HL-60/S4 (cell line): ENCODE results near the gene DGCR2.

Experiments used
- in situ Hi-C: fragments of 300-500 bp; cut with MboI; formaldehyde crosslinking; loops from 2 replicates; pipeline ENCODE4 v1.14.3; 2022; ENCODE audit warnings: low sequenced_read_pairs

The DGCR2 gene

DNA sequence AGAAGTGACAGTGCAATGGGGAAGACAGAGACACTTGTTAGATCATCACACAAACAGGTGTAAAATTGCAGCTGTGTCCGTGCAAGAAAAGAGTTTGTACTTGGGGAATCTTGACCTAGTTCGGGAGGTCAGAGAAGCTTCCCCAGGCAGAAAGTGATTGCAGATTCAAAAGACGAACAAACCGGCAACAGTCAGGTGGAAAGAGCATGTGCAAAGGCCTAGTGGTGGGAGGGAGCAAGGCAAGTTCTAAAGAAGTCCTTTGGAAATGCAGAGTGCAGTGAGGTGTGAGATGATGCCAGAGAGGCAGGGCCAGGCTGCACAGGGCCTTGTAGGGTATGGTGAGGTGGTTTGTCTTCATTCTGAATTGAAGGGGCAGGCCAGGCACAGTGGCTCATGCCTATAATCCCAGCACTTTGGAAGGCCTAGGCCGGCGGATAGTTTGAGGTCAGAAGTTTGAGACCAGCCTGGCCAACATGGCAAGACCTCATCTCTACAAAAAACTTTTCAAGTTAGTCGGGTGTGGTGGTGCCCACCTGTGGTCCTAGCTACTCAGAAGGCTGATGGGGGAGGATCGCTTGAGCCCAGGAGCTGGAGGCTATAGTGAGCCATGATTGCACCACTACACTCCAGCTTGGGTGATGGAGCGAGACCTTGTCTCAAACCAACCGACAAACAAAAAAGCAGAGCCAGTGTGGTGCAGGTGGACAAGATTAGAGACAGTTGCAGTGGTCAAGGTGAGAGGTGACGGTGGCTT lies 24.2 kb upstream of the DGCR2 start:
- in situ Hi-C loops: no loop called here

DNA sequence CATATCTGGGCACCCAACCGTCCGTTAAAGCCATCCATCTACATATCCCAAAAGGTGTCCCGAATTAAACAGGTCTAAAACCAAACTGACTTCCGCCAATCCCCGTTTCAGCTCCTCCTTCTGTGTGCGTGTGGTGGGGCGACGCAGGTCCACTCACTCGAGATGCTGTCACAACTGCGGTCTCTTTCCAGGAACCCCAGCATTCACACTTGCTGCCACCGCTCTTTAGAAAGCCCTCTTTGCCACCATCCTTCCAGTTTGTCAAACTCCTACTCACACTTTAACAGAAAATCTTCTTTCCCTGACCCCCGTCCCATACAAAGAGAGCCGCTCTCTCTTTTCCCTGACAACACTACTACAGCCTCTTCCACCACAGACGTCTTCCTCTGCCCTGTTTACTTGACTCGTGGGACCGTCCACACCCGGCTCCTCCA lies 21.8 kb upstream of the DGCR2 start:
- in situ Hi-C loops: no loop called here

DNA sequence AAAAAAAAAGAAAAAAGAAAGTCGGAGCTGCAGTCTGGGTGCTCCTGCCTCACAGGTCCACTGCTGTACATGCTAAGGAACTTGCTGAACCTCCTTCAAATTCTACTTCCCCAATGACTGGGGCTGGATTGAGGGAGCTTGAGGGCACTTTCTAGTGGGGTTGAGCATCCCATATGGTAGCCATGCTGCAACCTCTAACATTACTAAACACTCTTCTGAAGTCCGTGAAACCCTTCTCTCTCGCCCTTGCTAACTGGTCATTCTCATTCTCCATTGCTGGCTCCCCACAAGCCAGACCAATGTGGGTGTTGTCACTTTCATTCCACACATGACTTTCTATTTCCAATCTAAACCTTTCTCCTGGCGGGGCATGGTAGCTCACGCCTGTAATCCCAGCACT lies 21.0 kb upstream of the DGCR2 start:
- in situ Hi-C loops: no loop called here

DNA sequence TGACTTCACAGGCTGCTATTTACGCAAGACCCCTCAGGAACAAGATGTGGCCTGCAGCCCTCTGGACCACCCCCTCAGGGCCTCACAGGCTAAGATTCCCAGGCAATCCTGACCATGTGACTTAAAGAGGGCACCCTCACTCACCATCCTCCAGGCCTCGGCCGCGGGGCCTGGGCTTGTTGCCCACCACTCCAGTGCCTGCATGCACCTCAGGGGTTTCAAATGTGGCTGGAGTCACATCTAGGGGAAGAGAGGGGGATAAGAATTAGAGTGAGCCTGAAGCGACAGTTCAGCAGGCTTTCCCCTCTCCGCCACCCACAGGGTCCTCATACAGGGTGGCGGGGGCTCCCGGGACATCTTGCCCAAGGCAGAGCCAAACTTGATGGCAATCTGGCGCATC lies 20.2 kb upstream of the DGCR2 start:
- in situ Hi-C loops: no loop called here

DNA sequence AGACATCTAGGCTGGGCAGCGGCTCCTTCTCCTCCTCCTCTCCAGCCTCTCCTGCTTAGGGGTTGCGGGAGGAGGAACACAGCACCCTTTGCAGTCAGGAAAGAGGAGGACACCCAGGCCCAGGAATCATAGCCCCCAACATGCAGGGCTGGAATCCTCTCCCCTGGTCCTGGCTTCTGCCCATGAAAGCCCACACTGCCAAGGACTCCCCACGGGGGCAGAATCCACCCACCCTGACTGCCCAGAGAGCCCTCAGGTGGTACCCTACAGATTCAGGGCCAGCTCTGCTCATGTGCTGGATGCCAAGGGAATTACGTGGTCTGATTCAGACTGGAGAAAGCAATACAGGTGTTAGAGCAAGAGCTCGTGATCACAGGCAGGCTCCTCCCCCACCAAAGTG lies 17.8 kb upstream of the DGCR2 start:
- in situ Hi-C loops: no loop called here

DNA sequence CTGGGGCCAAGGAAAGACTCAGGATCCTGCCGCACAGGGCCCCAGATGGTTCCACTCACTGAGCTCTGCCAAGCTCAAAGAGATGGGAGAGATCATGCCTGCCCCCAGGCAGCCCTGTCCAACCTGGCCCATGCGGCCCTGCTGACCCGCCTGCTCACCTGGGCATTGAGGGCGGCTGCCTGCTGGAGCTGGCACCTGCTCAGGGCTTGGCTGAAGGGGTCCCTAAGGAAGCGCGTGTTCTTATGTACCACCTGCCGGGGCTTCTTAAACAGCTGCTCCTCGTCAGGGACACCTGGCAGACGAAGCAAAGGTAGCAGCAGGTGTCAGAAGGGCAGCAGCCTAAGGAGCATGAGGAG lies 16.8 kb upstream of the DGCR2 start:
- in situ Hi-C loops: no loop called here

DNA sequence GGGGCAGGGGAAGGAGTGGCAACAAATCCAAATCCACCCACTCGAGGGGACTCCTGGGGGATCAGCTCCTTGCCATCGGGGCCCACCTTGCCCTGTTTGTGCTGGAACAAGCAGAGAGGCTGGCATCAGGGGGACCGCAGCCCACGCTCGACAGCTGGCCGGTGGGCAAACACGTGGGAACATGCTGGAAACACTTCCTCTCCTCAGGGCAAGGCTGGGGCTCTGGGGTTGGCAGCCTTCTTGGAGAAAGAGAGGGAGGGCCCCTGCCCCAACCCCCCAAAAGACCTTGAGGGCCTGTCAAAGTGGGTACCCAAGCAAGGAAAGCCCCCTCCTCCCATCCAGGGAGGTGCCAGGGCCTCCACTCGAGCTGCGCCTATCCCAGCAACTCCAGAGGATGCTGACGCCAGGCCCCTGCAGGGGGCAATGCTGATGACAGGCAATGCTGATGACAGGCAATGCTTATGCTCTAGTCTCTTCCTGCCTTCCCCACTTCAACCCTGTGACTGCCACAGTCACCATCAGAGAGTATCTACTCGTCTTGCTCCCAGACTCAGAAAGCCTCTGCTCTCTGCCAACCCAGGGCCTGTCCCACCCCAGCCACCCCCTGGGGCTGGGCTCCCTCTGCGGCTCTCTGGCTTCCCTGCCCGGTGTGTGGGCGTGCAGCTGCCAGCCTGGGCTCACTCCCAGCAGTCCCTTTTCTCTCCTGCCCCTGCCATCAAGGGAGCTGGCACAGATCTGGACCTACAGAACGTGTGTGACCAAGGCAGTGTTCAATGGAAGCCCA lies 16.2 kb upstream of the DGCR2 start:
- in situ Hi-C loops: no loop called here

DNA sequence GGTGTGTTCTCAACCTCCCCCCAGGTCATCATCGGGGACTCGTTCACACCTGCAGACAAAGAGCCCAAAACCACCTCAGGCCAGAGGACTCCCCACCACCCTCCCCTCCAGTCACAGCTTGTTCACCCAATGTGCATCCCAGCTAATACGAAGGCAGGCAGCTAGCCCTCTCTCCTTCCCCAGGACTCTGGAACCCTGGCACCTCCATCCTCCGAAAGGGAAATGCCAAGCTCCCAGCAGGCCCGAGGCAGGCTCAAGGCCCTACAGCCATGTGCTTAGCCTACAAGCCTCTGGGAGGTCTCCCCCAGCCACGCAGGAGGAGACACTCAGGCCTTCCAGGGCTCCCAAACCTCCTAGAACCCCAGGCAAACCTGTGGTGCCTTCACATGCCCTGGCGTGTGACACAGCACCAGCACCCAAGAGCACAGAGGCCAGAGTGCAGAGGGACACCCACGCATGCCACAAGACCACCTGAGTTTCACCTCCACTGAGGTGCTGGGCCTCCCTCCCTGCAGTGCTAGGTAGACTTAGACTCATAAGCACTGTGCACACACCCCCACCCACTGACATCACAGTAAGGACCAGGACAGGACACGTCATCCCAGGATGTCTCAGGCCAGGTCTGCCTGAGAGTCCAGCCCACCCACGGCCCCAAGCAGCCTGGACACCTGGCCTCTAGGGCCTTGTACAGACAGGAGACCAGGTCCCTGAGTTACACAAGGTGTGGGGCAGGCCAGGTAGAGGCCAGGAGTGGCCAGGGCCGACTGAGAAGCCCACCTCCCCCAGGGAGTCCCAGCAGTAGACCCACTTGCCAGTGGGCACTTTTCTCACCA lies 15.4 kb upstream of the DGCR2 start:
- in situ Hi-C loops: no loop called here

DNA sequence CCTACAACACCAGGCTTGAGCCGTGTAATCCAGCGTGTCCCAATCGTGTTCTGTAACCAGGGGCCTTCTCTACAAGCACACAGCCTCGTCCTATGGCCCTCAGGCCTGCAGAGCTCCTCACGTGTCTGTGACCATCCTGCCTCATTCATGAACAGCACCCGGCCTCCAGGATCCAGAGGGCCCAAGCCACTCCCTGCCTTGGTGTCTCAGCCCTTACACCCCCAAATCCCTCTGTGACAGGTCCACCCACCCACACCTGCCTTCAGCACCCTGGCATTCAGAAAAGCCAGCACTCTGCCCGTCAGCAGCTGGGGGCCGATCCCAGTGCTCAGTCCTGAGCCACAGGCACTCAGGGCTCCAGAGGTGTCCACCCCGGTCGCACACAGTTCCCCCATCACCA lies 14.7 kb upstream of the DGCR2 start:
- in situ Hi-C loops: no loop called here

DNA sequence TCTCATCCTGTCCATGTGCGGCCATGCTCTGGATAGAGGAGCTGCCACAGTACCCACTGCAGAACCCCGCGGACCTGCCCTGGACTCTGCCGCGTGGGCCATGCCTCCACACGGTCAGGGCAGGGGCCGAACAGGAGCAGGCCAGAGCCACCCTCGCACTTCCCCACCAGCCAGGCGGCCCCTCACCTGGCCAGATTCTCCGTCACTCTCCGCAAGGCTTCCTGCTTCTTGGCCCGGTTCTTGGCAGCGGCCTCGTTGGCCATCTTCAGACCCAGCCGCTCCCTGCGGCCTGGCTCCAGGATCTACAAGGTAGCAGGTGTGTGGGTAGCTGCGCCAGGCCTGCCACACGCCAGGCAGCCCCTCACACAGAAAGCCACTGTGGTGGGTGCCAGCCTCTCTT lies 12.7 kb upstream of the DGCR2 start:
- in situ Hi-C loops: no loop called here

DNA sequence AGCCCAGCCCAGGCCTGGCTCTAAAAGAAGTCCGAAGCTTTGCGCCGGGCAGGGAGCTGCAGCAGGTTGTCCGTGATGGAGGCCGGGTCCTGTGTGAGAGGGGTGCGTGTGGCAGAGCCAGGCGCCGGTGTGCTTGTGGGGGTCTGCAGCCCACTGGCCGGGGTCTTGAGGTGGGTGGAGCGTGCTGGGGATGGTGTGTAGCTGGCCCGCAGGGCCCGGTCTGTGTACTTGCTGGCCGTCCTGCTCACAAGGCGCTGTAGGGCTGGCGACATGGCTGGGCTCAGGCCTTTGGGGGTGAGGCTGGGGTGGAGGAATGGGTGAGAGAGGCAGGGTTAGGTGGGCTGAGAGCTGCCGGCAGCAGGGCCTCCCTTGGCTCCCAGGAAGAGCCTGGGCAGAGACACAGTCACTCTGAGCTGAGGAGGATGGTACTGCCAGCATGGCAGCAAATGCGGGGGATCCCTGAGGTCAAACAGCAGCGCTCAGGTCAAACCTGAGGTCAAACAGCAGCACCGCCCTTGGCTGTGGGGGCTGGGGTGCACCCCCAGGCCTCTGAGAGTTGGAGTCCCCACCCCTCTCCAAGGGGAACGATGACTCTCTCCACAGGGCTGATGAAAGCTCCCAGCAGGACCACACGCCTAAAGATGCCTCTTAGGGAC lies 12.1 kb upstream of the DGCR2 start:
- in situ Hi-C loops: no loop called here

DNA sequence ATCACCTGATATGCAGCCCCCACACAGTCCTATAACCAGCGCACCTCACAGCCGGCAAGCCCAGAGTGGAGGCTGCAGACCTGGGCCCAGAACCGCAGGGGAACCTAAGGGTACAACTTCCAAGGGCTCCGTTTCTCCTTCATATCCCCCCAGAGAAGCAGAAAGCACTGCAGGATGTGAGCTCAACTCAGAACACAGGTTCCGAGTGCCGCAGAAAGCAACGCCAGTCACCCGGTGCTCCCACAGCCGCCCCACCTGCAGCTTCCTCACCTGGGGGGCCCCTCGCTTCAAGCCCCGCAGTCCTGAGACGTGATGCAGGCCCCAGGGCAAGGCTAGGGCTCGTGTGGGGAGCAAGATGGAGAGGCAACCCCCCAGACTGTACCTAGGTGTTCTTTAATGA lies 11.3 kb upstream of the DGCR2 start:
- in situ Hi-C loops: no loop called here

DNA sequence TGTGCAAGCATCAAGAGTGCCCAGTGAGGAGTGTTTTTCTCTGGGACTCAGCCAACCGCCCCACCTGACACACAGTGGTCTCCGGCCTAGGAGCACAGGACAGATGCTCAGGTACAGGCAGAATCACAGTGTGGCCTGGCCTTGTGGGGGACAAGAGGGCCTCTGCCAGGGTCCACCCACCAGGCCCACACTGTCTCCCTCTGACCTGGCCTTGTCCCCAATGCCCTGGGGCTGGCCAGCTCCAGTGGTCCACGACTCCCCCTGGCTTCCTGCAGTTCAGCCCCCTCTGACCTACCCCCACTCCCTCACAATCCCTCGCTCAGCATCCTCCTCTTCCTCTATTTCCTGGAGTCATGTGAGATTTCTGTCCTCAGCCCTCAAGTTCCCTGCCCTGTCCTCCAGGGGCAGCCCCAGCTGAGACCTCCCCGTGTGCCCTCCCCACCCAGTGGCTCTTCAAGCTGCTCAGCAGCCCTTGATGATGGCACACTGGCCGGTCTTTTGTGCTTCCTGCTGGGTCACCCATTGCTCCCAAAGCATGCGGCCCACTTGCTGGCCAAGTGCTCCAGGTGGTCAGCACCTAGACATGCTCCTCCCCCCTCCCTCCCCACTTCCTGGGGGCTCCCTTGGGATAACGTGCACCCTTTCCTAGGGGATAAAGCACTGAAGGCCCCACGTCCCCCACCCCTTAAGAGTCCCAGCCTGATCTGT lies 10.6 kb upstream of the DGCR2 start:
- in situ Hi-C loops: no loop called here

DNA sequence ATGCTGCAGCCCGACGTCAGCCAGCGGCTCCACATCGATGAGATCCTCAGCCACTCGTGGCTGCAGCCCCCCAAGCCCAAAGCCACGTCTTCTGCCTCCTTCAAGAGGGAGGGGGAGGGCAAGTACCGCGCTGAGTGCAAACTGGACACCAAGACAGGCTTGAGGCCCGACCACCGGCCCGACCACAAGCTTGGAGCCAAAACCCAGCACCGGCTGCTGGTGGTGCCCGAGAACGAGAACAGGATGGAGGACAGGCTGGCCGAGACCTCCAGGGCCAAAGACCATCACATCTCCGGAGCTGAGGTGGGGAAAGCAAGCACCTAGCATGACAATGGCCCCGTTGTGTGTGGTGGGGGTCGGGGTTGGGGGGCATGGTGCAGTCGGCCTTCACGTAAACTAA lies 9.9 kb upstream of the DGCR2 start:
- in situ Hi-C loops: no loop called here

DNA sequence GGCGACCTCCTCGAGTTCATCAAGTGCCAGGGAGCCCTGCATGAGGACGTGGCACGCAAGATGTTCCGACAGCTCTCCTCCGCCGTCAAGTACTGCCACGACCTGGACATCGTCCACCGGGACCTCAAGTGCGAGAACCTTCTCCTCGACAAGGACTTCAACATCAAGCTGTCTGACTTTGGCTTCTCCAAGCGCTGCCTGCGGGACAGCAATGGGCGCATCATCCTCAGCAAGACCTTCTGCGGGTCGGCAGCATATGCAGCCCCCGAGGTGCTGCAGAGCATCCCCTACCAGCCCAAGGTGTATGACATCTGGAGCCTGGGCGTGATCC lies 9.4 kb upstream of the DGCR2 start:
- in situ Hi-C loops: no loop called here

DNA sequence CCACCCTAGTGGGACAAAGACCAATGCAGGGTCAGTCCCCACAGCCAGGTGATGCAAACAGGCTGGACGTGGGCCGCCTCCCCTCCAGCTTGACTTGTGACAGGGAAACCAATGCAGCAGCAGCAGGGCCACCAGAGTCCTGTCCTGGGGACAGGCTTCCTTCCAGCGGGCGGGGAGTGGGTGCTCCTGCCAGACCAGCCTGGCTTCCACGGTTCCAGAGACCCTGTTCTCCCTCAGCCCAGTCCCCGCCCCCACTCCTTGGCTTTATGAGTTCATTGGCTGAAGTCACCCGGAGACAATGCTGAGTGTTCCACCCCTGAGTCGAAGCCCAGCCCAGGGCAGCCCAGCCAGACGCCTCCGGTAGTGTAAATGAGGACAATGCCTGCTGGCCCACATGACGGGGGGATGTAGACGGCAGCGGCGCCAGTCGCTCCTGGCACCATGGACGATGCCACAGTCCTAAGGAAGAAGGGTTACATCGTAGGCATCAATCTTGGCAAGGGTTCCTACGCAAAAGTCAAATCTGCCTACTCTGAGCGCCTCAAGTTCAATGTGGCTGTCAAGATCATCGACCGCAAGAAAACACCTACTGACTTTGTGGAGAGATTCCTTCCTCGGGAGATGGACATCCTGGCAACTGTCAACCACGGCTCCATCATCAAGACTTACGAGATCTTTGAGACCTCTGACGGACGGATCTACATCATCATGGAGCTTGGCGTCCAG lies 8.9 kb upstream of the DGCR2 start, which contains the start of gene TSSK2:
TSS of gene TSSK2 (plus strand) at position 350 of the 726 bp plus-strand sequence. CDS start at position 442, 92 bp downstream.
- in situ Hi-C loops: no loop called here

DNA sequence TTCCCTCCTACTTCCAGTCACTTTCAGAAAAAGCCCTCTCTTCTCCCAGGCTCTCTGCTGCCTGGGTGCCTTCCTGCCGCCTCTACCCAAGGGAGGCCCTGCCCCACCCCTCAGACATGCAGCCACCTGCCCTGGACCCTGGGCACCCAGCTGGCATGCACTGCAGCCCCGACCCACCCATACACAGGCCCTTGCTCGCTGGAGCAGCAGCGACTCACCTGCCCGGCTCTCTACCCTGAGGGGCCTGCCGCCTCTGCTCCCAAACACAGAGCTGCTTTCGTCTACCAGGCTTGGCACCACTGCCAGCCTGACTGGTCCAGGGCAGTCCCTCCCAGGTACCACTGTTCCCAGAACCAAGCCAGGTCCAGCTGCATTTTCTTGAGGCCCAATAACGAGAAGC lies 7.7 kb upstream of the DGCR2 start:
- in situ Hi-C loops: no loop called here

DNA sequence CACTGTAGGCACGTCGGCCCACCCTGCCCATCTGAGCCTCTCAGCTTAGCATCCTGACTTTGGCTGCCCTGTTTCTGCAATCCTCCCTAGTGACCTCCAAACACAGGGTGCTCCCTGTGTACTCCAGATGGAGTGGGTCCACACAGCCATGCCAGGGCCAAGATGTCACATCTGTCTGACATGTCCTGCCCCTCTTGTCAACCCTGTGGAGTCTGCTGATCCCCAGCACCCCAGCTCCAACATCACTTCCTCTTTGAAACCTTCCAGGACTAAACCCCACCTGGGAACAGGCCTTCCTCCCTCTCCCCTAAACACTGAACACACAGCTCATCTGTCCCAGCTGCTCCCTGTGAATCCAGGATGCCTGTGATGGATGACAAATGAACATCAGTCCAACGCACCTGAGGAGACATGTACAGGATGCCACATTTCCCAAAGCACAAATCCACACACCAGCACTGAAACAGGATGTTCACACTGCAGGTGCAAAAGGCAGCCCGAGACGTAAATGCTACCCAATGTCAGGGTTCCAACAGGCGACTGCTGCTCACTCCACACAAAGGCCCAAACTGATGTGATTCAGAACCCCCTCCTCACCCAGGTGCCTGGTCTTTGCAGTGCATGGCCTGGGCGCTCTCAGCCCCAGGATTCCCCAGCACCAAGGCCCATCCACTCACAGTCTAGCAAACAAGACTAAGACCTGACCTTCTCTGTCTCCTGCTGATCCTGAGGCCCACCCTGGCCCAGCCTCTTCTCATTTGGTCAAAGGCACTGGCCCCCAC lies 6.9 kb upstream of the DGCR2 start:
- in situ Hi-C loops: no loop called here

DNA sequence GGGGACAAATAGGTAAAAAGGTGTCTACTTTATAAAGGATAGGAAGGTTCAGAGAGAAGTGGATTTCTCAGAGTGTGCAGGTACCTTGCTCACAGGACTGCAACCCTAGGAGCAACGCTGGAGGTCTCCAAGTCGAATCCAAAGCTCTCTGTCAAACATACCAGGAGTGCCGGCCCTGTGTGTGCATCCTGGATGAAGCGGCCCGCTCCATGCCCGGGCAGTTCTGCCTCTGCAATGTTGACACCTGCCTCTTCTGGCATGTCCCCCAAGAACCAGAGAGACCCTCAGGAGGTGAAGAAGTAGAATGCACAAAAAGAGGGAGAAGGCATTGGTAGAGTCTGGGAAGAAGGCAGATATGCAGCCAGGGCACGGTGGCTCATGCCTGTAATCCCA lies 5.8 kb upstream of the DGCR2 start:
- in situ Hi-C loops: no loop called here
